ENCODE measurements around the gene MOV10. TPM values are rescaled to one million over a fixed set of nuclear protein-coding genes. Genes with fewer than 3 reads are reported as not detected.

MOV10 gene
- total and polyA plus RNA-seq, 2 donors (not counting 3 experiments of a cell fraction or from before 2014, with no cell fraction given): 97.1 to 113 TPM

- H2AFZ ChIP-seq (ENCODE audit: low read depth, low read length): no peak overlapping the region
- dilution Hi-C loops (cut with MboI; ENCODE audit: extremely low pct_ligation_motif_present, low sequenced_read_pairs) (no loop called here), intact Hi-C loops (cut with micrococcal nuclease) (no loop called here)
- H3K9me1 ChIP-seq (replicated peaks; ENCODE audit: control insufficient read depth, extremely low read depth, insufficient read depth, low read length): no peaks in the 10 kb centered on the region
- POLR2A ChIA-PET: no interaction called here
- H3K27me3 ChIP-seq (ENCODE audit: control insufficient read depth in 2 of 2, insufficient read depth in 2 of 2, low read length in 2 of 2): no peaks in the 10 kb centered on the region
- FAIRE-seq (no peak), DNase-seq (ENCODE audit: low read depth, low spot score) (no peak)
- CTCF ChIA-PET: no interaction called here
- no peaks in the 10 kb centered on the region for H3K36me3 ChIP-seq (ENCODE audit: control insufficient read depth in 2 of 2, extremely low read depth in 1 of 2, insufficient read depth in 2 of 2, low read length in 2 of 2)
- H3K79me2 ChIP-seq (ENCODE audit: control insufficient read depth, insufficient read depth, low read length): peaks cover 20% of the 10 kb centered on the region
- BruUV-seq (replicated peaks): no TSS peak
- H3K4me3 ChIP-seq (replicated peaks in 1 of 3; ENCODE audit: insufficient read depth in 1 of 3, low read depth in 1 of 3, low read length in 3 of 3): no peak overlapping the region
- H3K27ac ChIP-seq (ENCODE audit: insufficient read depth, low read depth, low read length): no peak overlapping the region
- no peak for TF ChIP-seq JUN (IDR thresholded peaks at IDR 0.05; ENCODE audit: borderline replicate concordance, insufficient read depth, insufficient read length, low read depth)
- no peak for TF ChIP-seq FOS (IDR thresholded peaks at IDR 0.05; ENCODE audit: borderline replicate concordance, insufficient read depth, low read length)
- no peak for TF ChIP-seq POLR2A (IDR thresholded peaks at IDR 0.05; ENCODE audit: low read depth, low read length)
- TF ChIP-seq GATA2 (IDR thresholded peaks at IDR 0.05; ENCODE audit: insufficient read depth, insufficient read length, low read depth, low read length): no peak
- TF ChIP-seq MYC (IDR thresholded peaks at IDR 0.05; ENCODE audit: low read depth, low read length): no peak
- TF ChIP-seq MAX (IDR thresholded peaks at IDR 0.05; ENCODE audit: insufficient read depth, insufficient read length): no peak
- TF ChIP-seq POLR2AphosphoS5 (IDR thresholded peaks at IDR 0.05; ENCODE audit: insufficient read depth, low read depth, low read length): no peak
- no peak for TF ChIP-seq CTCF (IDR thresholded peaks at IDR 0.05; ENCODE audit: extremely low read depth in 1 of 2, insufficient read depth in 1 of 2, low read depth in 1 of 2, low read length in 2 of 2)
- no peak for TF ChIP-seq EZH2 (IDR thresholded peaks at IDR 0.05; ENCODE audit: borderline replicate concordance, low read depth, low read length, severe bottlenecking)
- H3K4me1 ChIP-seq (ENCODE audit: control insufficient read depth, extremely low read depth, insufficient read depth, low read length): peaks cover 15% of the 10 kb centered on the region
- H3K9ac ChIP-seq (replicated peaks; ENCODE audit: extremely low read depth, insufficient read depth, low read length): no peak overlapping the region
- no peak overlapping the region for H3K4me2 ChIP-seq (ENCODE audit: insufficient read depth, low read length)
- no peaks in the 10 kb centered on the region for H3K9me3 ChIP-seq (replicated peaks; ENCODE audit: control insufficient read depth, insufficient read depth, low read length)
- H4K20me1 ChIP-seq (replicated peaks; ENCODE audit: control insufficient read depth, extremely low read depth, insufficient read depth, low read length): peaks cover 2% of the 10 kb centered on the region
Observed at GRCh38 chr1:112678605-112679004, 4.1 kb downstream of the MOV10 start.
